Vagina (tissue), 2 donors: Measurements from ENCODE around the gene ZBTB45. TPM values are rescaled to one million over a fixed set of nuclear protein-coding genes. Genes with fewer than 3 reads are reported as not detected.

ENCODE experiments used
- DNase-seq, 2 donors: peaks; one replicate each; pipeline ENCODE4 v3.0.0-alpha.2; 2017; ENCODE audit errors: extremely low spot score in 2 of 2
- H3K27ac ChIP-seq: fragments of 200-600 bp; sonication (generic); one replicate; pipeline ENCODE4 v1.5.1; 2019
- H3K27me3 ChIP-seq: fragments of 200-600 bp; sonication (generic); one replicate; pipeline ENCODE4 v1.5.1; 2019
- H3K36me3 ChIP-seq, 2 donors: fragments of 200-600 bp; sonication (generic); one replicate each; pipeline ENCODE4 v1.5.1; 2017 to 2019
- H3K4me1 ChIP-seq: fragments of 200-600 bp; sonication (generic); one replicate; pipeline ENCODE4 v1.5.1; 2019
- H3K4me3 ChIP-seq, 2 donors: fragments of 200-600 bp; sonication (generic); 1 replicate in 1 of 2; 2 replicates in 1 of 2; pipeline ENCODE4 v1.5.1; 2016 to 2019
- H3K9me3 ChIP-seq: fragments of 200-600 bp; sonication (generic); one replicate; pipeline ENCODE4 v1.5.1; 2019
- POLR2A ChIP-seq, 2 donors: fragments of 450-650 bp; IDR thresholded peaks; one replicate each; pipeline ENCODE4 v1.6.1; 2017; ENCODE audit warnings: antibody characterized with exemption in 2 of 2, mild to moderate bottlenecking in 2 of 2, moderate library complexity in 2 of 2
- POLR2AphosphoS5 ChIP-seq, 2 donors: sonication (generic); formaldehyde crosslinking; IDR thresholded peaks; one replicate each; pipeline ENCODE4 v1.9.0; 2017; ENCODE audit warnings: antibody characterized with exemption in 2 of 2, mild to moderate bottlenecking in 2 of 2, low read depth in 1 of 2; ENCODE audit not compliant: insufficient read depth in 1 of 2
- intact Hi-C: fragments of 100-400 bp; cut with DNase I; formaldehyde crosslinking; loops from one replicate; pipeline ENCODE4 v1.15.1; 2023
- total RNA-seq: library from RNA; depleted of rRNA; stranded (reverse); fragments of >200 nt; gene quantifications from one replicate; pipeline ENCODE4 v1.2.3, GENCODE V29; 2016
- TF ChIP-seq, protein P1 (sequence below), 3 experiments: fragments of 450-650 bp in 2 of 3; fragments of 200-600 bp in 1 of 3; sonication (generic) in 1 of 3; IDR thresholded peaks; one replicate each; pipeline ENCODE4 v1.5.1; 2017 to 2019; ENCODE audit warnings: antibody characterized with exemption in 3 of 3, mild to moderate bottlenecking in 2 of 3, moderate library complexity in 2 of 3

ZBTB45 gene
- total RNA-seq, 1 donor from 2014 or later, result 14.0 TPM

DNA sequence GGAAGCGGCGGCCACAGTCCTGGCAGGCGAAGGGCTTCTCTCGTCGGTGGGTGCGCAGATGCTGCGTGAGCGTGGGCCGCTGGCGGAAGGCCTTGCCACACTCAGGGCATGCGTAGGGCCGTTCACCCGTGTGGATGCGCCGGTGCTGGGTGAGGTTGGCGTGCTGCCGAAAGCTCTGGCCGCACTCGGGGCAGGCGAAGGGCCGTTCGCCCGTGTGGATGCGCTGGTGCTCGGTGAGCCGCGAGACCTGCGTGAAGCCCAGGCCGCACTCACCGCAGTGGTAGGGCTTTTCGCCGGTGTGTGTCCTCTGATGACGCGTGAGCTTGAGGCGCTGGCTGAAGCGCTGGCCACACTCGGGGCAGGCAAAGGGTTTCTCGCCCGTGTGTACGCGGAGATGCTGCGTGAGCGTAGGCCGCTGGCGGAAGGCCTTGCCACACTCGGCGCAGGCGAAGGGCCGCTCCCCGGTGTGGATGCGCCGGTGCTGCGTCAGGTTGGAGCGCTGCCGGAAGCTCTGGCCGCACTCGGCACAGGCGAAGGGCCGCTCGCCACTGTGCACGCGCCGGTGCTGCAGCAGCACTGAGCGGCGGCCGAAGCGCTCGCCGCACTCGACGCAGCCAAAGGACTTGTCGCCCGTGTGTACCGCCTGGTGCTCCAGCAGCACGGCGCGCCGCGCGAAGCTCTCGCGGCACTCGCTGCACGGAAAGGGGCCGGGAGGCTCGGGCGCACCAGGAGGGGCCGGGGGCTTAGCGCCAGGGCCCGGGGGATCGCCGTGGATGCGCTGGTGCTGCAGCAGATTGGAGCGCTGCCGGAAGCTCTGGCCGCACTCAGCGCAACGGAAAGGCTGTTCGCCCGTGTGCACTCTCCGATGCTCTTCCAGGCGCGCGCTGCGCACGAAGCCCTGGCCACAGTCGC lies 42.8 kb upstream of the ZBTB45 start:
- Histone ChIP-seq H3K36me3 (no peaks in the 10 kb centered on the region), H3K9me3 (no peaks in the 10 kb centered on the region), H3K27ac (peak overlapping the region; percentile 5), H3K4me3 (peak overlapping the region; percentile 43 to 51), H3K4me1 (peaks cover 41% of the 10 kb centered on the region), H3K27me3 (no peaks in the 10 kb centered on the region)
- TF ChIP-seq POLR2A (IDR thresholded peaks at IDR 0.05) (no peak), POLR2AphosphoS5 (IDR thresholded peaks at IDR 0.05; ENCODE audit: insufficient read depth in 1 of 2, low read depth in 1 of 2) (peak in 1 of 2 donors; percentile 25)
- TF ChIP-seq, protein P1, sequence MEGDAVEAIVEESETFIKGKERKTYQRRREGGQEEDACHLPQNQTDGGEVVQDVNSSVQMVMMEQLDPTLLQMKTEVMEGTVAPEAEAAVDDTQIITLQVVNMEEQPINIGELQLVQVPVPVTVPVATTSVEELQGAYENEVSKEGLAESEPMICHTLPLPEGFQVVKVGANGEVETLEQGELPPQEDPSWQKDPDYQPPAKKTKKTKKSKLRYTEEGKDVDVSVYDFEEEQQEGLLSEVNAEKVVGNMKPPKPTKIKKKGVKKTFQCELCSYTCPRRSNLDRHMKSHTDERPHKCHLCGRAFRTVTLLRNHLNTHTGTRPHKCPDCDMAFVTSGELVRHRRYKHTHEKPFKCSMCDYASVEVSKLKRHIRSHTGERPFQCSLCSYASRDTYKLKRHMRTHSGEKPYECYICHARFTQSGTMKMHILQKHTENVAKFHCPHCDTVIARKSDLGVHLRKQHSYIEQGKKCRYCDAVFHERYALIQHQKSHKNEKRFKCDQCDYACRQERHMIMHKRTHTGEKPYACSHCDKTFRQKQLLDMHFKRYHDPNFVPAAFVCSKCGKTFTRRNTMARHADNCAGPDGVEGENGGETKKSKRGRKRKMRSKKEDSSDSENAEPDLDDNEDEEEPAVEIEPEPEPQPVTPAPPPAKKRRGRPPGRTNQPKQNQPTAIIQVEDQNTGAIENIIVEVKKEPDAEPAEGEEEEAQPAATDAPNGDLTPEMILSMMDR (IDR thresholded peaks at IDR 0.05), result no peak
- DNase-seq, result no peak
- intact Hi-C loops, result no loop called here

DNA sequence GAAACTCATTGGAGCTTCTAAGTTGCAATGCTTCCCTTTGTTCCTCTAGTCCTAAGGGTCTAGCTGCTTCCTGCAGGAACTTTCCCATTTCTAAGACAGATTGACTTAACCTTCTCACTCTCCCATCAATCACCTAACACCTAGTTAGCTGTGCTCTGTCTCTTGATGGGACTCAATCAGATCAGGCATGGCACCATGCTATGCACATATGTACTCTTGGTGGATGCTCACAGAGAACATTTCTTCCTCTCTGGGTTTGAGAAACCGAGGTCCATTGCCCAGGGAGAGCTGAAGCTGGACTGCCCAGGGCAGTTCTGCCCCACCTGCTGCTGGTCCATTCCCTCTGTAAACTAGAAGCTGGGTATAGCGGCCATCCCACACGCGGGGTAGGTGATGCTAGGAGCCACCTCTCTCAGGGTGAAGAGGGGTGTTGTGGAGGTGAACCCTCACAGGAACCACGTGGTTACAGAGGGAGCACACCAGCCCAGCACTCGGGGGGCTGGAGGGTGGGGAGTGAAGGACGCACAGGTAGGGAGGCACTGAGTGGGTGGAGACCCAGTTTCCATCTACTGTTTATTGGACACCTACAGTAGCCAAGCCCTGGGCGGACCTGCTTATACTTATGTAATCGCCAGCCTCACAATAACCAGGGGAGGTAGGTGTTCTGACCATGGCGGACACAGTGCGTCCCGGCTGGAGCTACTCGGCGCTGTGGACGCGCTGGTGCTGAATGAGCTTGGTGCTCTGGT lies 41.9 kb upstream of the ZBTB45 start:
- Histone ChIP-seq H3K27ac (no peak overlapping the region), H3K9me3 (no peaks in the 10 kb centered on the region), H3K36me3 (peaks cover 0 to 1% of the 10 kb centered on the region in 2 donors), H3K4me3 (peak overlapping the region; percentile 43 to 51), H3K27me3 (no peaks in the 10 kb centered on the region), H3K4me1 (peaks cover 49% of the 10 kb centered on the region)
- intact Hi-C loops, result no loop called here
- no peak for DNase-seq
- TF ChIP-seq POLR2A (IDR thresholded peaks at IDR 0.05) (no peak), POLR2AphosphoS5 (IDR thresholded peaks at IDR 0.05; ENCODE audit: insufficient read depth in 1 of 2, low read depth in 1 of 2) (no peak)
- TF ChIP-seq, protein P1 (IDR thresholded peaks at IDR 0.05), result no peak

DNA sequence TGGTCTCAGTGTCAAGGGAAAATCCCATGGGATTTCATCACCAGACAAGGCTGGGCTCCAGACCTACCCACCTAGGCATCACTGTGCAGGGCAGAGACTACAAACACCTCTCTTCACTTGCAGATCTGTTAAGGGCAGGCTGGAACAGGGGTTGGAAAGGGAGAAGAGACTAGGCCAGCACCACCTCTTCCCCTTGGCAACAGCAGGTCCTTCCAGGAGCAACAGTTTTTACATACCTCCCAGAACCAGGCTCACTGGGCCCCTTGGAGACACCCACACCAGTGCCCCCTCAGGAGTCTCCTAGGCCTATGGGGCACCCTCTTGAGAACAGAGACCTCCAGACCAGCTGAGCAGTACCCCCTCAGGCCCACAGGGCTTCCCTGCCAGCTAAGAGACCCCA lies 41.3 kb upstream of the ZBTB45 start:
- no peak for DNase-seq
- peaks cover 0 to 8% of the 10 kb centered on the region in 2 donors for H3K36me3 ChIP-seq
- intact Hi-C loops, result no loop called here
- H3K27ac ChIP-seq, result no peak overlapping the region
- no peaks in the 10 kb centered on the region for H3K27me3 ChIP-seq
- TF ChIP-seq POLR2A (IDR thresholded peaks at IDR 0.05) (no peak), POLR2AphosphoS5 (IDR thresholded peaks at IDR 0.05; ENCODE audit: insufficient read depth in 1 of 2, low read depth in 1 of 2) (no peak)
- TF ChIP-seq, protein P1 (IDR thresholded peaks at IDR 0.05), result no peak
- no peak overlapping the region for H3K4me3 ChIP-seq
- no peaks in the 10 kb centered on the region for H3K9me3 ChIP-seq
- peaks cover 56% of the 10 kb centered on the region for H3K4me1 ChIP-seq

DNA sequence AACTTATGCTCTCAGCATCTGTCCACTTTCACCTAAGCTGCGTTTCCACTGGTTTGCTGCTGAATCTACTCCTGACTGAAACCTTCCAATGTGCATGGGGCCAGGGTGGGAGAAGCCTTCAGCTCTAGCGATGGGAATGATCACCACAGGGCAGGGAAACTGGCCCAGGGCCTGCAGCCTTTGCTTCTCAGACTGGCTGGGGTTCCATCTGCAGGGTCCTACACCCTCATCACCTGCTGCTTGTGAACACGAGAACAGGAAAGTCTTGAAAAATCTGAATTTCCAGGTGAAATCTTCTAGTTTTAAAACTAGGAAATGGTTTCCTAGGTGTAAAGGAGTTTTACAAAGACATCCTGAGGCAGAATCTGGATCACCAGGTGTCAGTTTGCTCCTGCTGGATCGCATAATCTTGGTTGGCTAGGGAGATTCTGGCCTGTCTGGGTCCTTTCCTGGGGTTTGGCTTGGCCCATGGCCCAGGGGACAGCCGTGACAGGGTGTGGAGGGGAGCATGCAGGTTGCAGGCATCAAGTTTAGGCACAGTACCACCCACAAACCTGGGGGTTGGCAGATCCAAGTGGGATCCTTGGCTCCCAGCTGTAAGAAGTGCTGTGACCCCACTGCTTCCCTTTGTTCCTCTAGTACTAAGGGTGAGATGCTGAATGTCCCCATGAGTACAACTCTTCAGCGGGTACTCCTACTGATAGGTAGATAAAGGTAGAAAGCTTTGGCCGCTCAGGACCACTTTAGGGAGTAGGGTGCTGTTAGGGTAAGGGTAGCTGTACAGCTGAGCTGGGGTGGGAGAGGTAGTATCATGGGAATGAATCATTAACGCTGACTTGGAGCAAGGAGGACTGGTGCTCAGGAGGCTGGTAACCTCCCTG lies 40.6 kb upstream of the ZBTB45 start:
- intact Hi-C loops, result no loop called here
- peaks cover 62% of the 10 kb centered on the region for H3K4me1 ChIP-seq
- no peak for DNase-seq
- H3K36me3 ChIP-seq, result peaks cover 0 to 14% of the 10 kb centered on the region in 2 donors
- H3K9me3 ChIP-seq, result no peaks in the 10 kb centered on the region
- no peaks in the 10 kb centered on the region for H3K27me3 ChIP-seq
- TF ChIP-seq, protein P1 (IDR thresholded peaks at IDR 0.05), result no peak
- TF ChIP-seq POLR2AphosphoS5 (IDR thresholded peaks at IDR 0.05; ENCODE audit: insufficient read depth in 1 of 2, low read depth in 1 of 2) (no peak), POLR2A (IDR thresholded peaks at IDR 0.05) (no peak)
- H3K4me3 ChIP-seq, result peak overlapping the region; percentile 81 to 89
- peak overlapping the region; percentile 100 for H3K27ac ChIP-seq
